Fibroblast of lung (primary cell): ENCODE results near the gene HSPG2. TPM values are rescaled to one million over a fixed set of nuclear protein-coding genes. Genes with fewer than 3 reads are reported as not detected.

ENCODE experiments used
- DNase-seq, 2 donors: peaks; one replicate each; pipeline versions ENCODE4 v3.0.0 to v3.0.0-alpha.2; 2010; ENCODE audit warnings: low read depth in 2 of 2
- H2AFZ ChIP-seq: 2 replicates; pipeline ENCODE4 v1.5.1; 2012; ENCODE audit warnings: low read length, control low read depth, inconsistent platforms
- H3K27ac ChIP-seq: 2 replicates; pipeline ENCODE4 v1.5.1; 2011; ENCODE audit warnings: low read length, control low read depth; ENCODE audit not compliant: insufficient read depth
- H3K27me3 ChIP-seq: 2 replicates; pipeline ENCODE4 v1.5.1; 2011; ENCODE audit warnings: mild to moderate bottlenecking, low read length; ENCODE audit not compliant: control insufficient read depth, insufficient read depth
- H3K36me3 ChIP-seq: 2 replicates; pipeline ENCODE4 v1.5.1; 2011; ENCODE audit warnings: low read length; ENCODE audit not compliant: control insufficient read depth, insufficient read depth
- H3K4me1 ChIP-seq: 2 replicates; pipeline ENCODE4 v1.5.1; 2011; ENCODE audit warnings: low read length; ENCODE audit not compliant: control insufficient read depth, insufficient read depth; ENCODE audit errors: extremely low read depth
- H3K4me2 ChIP-seq: 2 replicates; pipeline ENCODE4 v1.5.1; 2011; ENCODE audit warnings: low read length, control low read depth; ENCODE audit not compliant: insufficient read depth; ENCODE audit errors: extremely low read depth
- H3K4me3 ChIP-seq, 4 experiments: fragments of 200-600 bp in 1 of 4; sonication (generic) in 1 of 4; replicated peaks in 1 of 4; 2 replicates each; pipeline ENCODE4 v1.5.1; 2011 to 2016; ENCODE audit warnings: low read length in 4 of 4, low read depth in 3 of 4, mild to moderate bottlenecking in 3 of 4, control low read depth in 2 of 4, inconsistent platforms in 1 of 4, mixed read lengths in 1 of 4; ENCODE audit not compliant: insufficient read depth in 1 of 4; ENCODE audit errors: control extremely low read depth in 1 of 4
- H3K79me2 ChIP-seq: 2 replicates; pipeline ENCODE4 v1.5.1; 2012; ENCODE audit warnings: mild to moderate bottlenecking, low read length, inconsistent platforms; ENCODE audit not compliant: control insufficient read depth, insufficient read depth
- H3K9ac ChIP-seq: 2 replicates; pipeline ENCODE4 v1.5.1; 2011; ENCODE audit warnings: mild to moderate bottlenecking, low read length, control low read depth; ENCODE audit not compliant: insufficient read depth
- H3K9me3 ChIP-seq: 2 replicates; pipeline ENCODE4 v1.5.1; 2012; ENCODE audit warnings: low read depth, low read length; ENCODE audit not compliant: control insufficient read depth, insufficient read depth
- H4K20me1 ChIP-seq: 2 replicates; pipeline ENCODE4 v1.5.1; 2011; ENCODE audit warnings: low read length; ENCODE audit not compliant: control insufficient read depth, insufficient read depth; ENCODE audit errors: extremely low read depth
- CTCF ChIP-seq, 2 donors: IDR thresholded peaks in 1 of 2; conservative IDR thresholded peaks in 1 of 2; 1 replicate in 1 of 2; 2 replicates in 1 of 2; pipeline ENCODE4 v1.5.1; 2011 to 2012; ENCODE audit warnings: low read length in 2 of 2, control low read depth in 1 of 2, inconsistent platforms in 1 of 2, low read depth in 1 of 2, mild to moderate bottlenecking in 1 of 2
- EZH2 ChIP-seq: IDR thresholded peaks from 2 replicates; pipeline ENCODE4 v1.5.1; 2012; ENCODE audit warnings: low read length, control low read depth, mild to moderate bottlenecking; ENCODE audit errors: missing control alignments
- polyA plus RNA-seq, 2 donors: library from polyadenylated mRNA; depleted of rRNA in 1 of 2; stranded (reverse) in 1 of 2; unstranded in 1 of 2; fragments of >200 nt; gene quantifications; 2 replicates each; pipeline ENCODE4 v1.2.1, GENCODE V29; 2011 to 2012; ENCODE audit warnings: missing spikeins in 1 of 2
- total RNA-seq: library from RNA; depleted of rRNA; stranded (reverse); fragments of >200 nt; gene quantifications from 2 replicates; pipeline ENCODE4 v1.2.1, GENCODE V29; 2014

The HSPG2 gene
- total and polyA plus RNA-seq, 2 donors (not counting 1 experiment from before 2014, with no cell fraction given) = 40.7 to 88.4 TPM

GRCh38 chr1:21831454-21831970 is 105.6 kb downstream of the HSPG2 start:
- Histone ChIP-seq H3K4me1 (no peaks in the 10 kb centered on the region), H3K27ac (no peak overlapping the region), H3K4me2 (no peak overlapping the region), H3K9ac (no peak overlapping the region), H3K9me3 (no peaks in the 10 kb centered on the region), H3K79me2 (no peaks in the 10 kb centered on the region), H3K27me3 (no peaks in the 10 kb centered on the region), H3K36me3 (peaks cover 53% of the 10 kb centered on the region), H3K4me3 (no peak overlapping the region), H4K20me1 (no peaks in the 10 kb centered on the region), H2AFZ (no peak overlapping the region)
- TF ChIP-seq EZH2 (no peak), CTCF (conservative IDR thresholded peaks at IDR 0.05 in 1 of 2, IDR thresholded peaks at IDR 0.05 in 1 of 2; ENCODE audit: low read depth in 1 of 2, low read length in 2 of 2) (no peak)
- DNase-seq = no peak

- no peak for DNase-seq
- Histone ChIP-seq H3K4me1 (no peaks in the 10 kb centered on the region), H3K36me3 (peaks cover 49% of the 10 kb centered on the region)
These were observed 106.2 kb downstream of the HSPG2 start for GRCh38 chr1:21830792-21831453.

GRCh38 chr1:21829294-21829693 is 107.8 kb downstream of the HSPG2 start:
- Histone ChIP-seq H3K36me3 (peaks cover 47% of the 10 kb centered on the region), H3K9me3 (no peaks in the 10 kb centered on the region)
- DNase-seq = no peak

More at GRCh38 chr1:21830792-21831453, 106.2 kb downstream of the HSPG2 start:
- TF ChIP-seq CTCF (conservative IDR thresholded peaks at IDR 0.05 in 1 of 2, IDR thresholded peaks at IDR 0.05 in 1 of 2; ENCODE audit: low read depth in 1 of 2, low read length in 2 of 2) (no peak), EZH2 (no peak)
- H3K79me2 ChIP-seq = no peaks in the 10 kb centered on the region
- H3K4me3 ChIP-seq = no peak overlapping the region
- H3K27ac ChIP-seq = no peak overlapping the region
- H4K20me1 ChIP-seq = no peaks in the 10 kb centered on the region
- no peaks in the 10 kb centered on the region for H3K9me3 ChIP-seq
- no peak overlapping the region for H3K4me2 ChIP-seq
- H3K9ac ChIP-seq = no peak overlapping the region
- no peaks in the 10 kb centered on the region for H3K27me3 ChIP-seq
- no peak overlapping the region for H2AFZ ChIP-seq

More at GRCh38 chr1:21829294-21829693, 107.8 kb downstream of the HSPG2 start:
- no peak overlapping the region for H3K4me2 ChIP-seq
- no peak overlapping the region for H3K9ac ChIP-seq
- TF ChIP-seq EZH2 (no peak), CTCF (conservative IDR thresholded peaks at IDR 0.05 in 1 of 2, IDR thresholded peaks at IDR 0.05 in 1 of 2; ENCODE audit: low read depth in 1 of 2, low read length in 2 of 2) (no peak)
- no peaks in the 10 kb centered on the region for H3K79me2 ChIP-seq
- H4K20me1 ChIP-seq = no peaks in the 10 kb centered on the region
- H3K27ac ChIP-seq = no peak overlapping the region
- no peak overlapping the region for H3K4me3 ChIP-seq
- H3K27me3 ChIP-seq = no peaks in the 10 kb centered on the region
- no peak overlapping the region for H2AFZ ChIP-seq
- no peaks in the 10 kb centered on the region for H3K4me1 ChIP-seq
